ENCODE measurements around the gene PPP2R5A. TPM values are rescaled to one million over a fixed set of nuclear protein-coding genes. Genes with fewer than 3 reads are reported as not detected.

PPP2R5A gene
- total RNA-seq: 10 to 100 TPM; 35.2 to 36.5 TPM

- peak within 1 kb of the TSS; percentile 96 for H3K4me3 Mint-ChIP-seq
- peak; percentile 91 for ATAC-seq
- H3K27ac Mint-ChIP-seq: peak within 1 kb of the TSS; percentile 97
- CTCF ChIA-PET: interaction anchor here (0.7 to 2.8 kb wide), 10 partner anchors 13 to 266 kb away, joined by 3 to 15 read pairs (median 4); partner anchors contain the start of genes DTL and INTS7
- peak; percentile 99 for DNase-seq
- H3K27me3 Mint-ChIP-seq: no peaks in the 10 kb centered on the region
- TF ChIP-seq CTCF (IDR thresholded peaks at IDR 0.05): peak; percentile 38
- POLR2A ChIA-PET: interaction anchor here (0.8 to 2.0 kb wide), 6 partner anchors 10 to 604 kb away, joined by 3 to 6 read pairs (median 4); no protein-coding TSS in a partner anchor
- no peaks in the 10 kb centered on the region for H3K36me3 Mint-ChIP-seq (ENCODE audit: low read depth)
- H3K9me3 Mint-ChIP-seq: no peaks in the 10 kb centered on the region
- peaks cover 27% of the 10 kb centered on the region for H3K4me1 Mint-ChIP-seq (ENCODE audit: low read depth)
- intact Hi-C loops (cut with micrococcal nuclease): loop anchor here (5.0 to 10.0 kb wide), 2 partner anchors 223 to 270 kb away; no protein-coding TSS in a partner anchor
Observed at GRCh38 chr1:212284744-212285684, at the start of gene PPP2R5A. Gene PPP2R5A (plus strand): TSS chr1:212285410. CDS start chr1:212286111, 701 bp downstream.

- Mint-ChIP-seq H3K27ac (no peak overlapping the region), H3K36me3 (ENCODE audit: low read depth) (no peaks in the 10 kb centered on the region), H3K4me3 (no peak overlapping the region), H3K27me3 (no peaks in the 10 kb centered on the region), H3K9me3 (no peaks in the 10 kb centered on the region), H3K4me1 (ENCODE audit: low read depth) (peaks cover 39% of the 10 kb centered on the region)
- CTCF ChIA-PET: interaction anchor here (0.9 to 2.0 kb wide), 3 partner anchors 10 to 220 kb away, joined by 3 to 4 read pairs (median 3); no protein-coding TSS in a partner anchor
- POLR2A ChIA-PET: interaction anchor here (1.4 kb wide), 1 partner anchor 12 kb away, joined by 3 read pairs; no protein-coding TSS in a partner anchor
- ATAC-seq (no peak), DNase-seq (no peak)
- intact Hi-C loops (cut with micrococcal nuclease): no loop called here
- no peak for TF ChIP-seq CTCF (IDR thresholded peaks at IDR 0.05)
Observed at GRCh38 chr1:212235857-212236256, 49.4 kb upstream of the PPP2R5A start.

GRCh38 chr1:212236664-212237220 lies 48.5 kb upstream of the PPP2R5A start:
- H3K4me3 Mint-ChIP-seq: no peak overlapping the region
- no peaks in the 10 kb centered on the region for H3K36me3 Mint-ChIP-seq (ENCODE audit: low read depth)
- ChIA-PET POLR2A (interaction anchor here (1.4 kb wide), 1 partner anchor 12 kb away, joined by 3 read pairs; no protein-coding TSS in a partner anchor), CTCF (interaction anchor here (0.7 to 2.0 kb wide), 2 partner anchors 219 to 251 kb away, joined by 3 to 4 read pairs; no protein-coding TSS in a partner anchor)
- ATAC-seq: no peak
- peaks cover 39% of the 10 kb centered on the region for H3K4me1 Mint-ChIP-seq (ENCODE audit: low read depth)
- intact Hi-C loops (cut with micrococcal nuclease): no loop called here
- no peak for DNase-seq
- H3K27me3 Mint-ChIP-seq: peaks cover 3% of the 10 kb centered on the region
- no peak overlapping the region for H3K27ac Mint-ChIP-seq
- no peak for TF ChIP-seq CTCF (IDR thresholded peaks at IDR 0.05)
- no peaks in the 10 kb centered on the region for H3K9me3 Mint-ChIP-seq

- peak; percentile 47 for DNase-seq
Observed at GRCh38 chr1:212237651-212238050, 47.6 kb upstream of the PPP2R5A start.

More at GRCh38 chr1:212237651-212238050, 47.6 kb upstream of the PPP2R5A start:
- H3K4me3 Mint-ChIP-seq: no peak overlapping the region
- no peak for TF ChIP-seq CTCF (IDR thresholded peaks at IDR 0.05)
- ATAC-seq: peak; percentile 81
- H3K27me3 Mint-ChIP-seq: peaks cover 3% of the 10 kb centered on the region
- H3K27ac Mint-ChIP-seq: no peak overlapping the region
- ChIA-PET POLR2A (no interaction called here), CTCF (interaction anchor here (1.1 kb wide), 1 partner anchor 218 kb away, joined by 3 read pairs; no protein-coding TSS in a partner anchor)
- intact Hi-C loops (cut with micrococcal nuclease): no loop called here
- peaks cover 31% of the 10 kb centered on the region for H3K4me1 Mint-ChIP-seq (ENCODE audit: low read depth)
- H3K36me3 Mint-ChIP-seq (ENCODE audit: low read depth): no peaks in the 10 kb centered on the region
- H3K9me3 Mint-ChIP-seq: no peaks in the 10 kb centered on the region

All from activated CD8-positive, alpha-beta T cell treated with anti-CD3 and anti-CD28 coated beads for 36 hours (primary cell).